Hindlimb muscle (tissue), 1 donor: ENCODE measurements around the gene AK2. TPM values are rescaled to one million over a fixed set of nuclear protein-coding genes. Genes with fewer than 3 reads are reported as not detected.

Experiments
- DNase-seq: peaks from one replicate; pipeline ENCODE4 v3.0.0-alpha.2; 2013
- polyA plus RNA-seq: library from polyadenylated mRNA; unstranded; fragments of 120-200 nt; gene quantifications from one replicate; pipeline ENCODE4 v1.2.1, GENCODE V29; 2013; ENCODE audit not compliant: insufficient read length

The AK2 gene
- polyA plus RNA-seq, 1 donor, result 124 TPM

DNA sequence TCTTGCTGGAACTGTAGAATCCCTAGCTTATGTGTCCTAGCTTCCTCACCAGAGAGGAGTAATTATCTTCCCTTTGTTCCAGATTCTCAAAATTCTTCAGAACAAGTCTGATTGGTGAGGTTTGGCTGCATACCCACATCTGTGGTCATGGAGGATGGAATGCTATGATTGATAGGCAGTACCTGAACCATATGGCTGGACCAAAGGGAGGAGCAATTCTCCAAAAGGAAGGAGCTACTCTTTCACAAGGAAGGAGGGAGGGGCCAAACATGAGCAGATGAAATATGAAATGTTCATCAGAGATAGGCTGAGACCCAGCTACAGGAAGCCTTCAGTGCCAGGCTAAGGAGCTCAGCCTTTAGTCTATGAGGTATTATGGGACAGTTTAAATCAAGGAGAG is 67.1 kb downstream of the AK2 start:
- no peak for DNase-seq

DNA sequence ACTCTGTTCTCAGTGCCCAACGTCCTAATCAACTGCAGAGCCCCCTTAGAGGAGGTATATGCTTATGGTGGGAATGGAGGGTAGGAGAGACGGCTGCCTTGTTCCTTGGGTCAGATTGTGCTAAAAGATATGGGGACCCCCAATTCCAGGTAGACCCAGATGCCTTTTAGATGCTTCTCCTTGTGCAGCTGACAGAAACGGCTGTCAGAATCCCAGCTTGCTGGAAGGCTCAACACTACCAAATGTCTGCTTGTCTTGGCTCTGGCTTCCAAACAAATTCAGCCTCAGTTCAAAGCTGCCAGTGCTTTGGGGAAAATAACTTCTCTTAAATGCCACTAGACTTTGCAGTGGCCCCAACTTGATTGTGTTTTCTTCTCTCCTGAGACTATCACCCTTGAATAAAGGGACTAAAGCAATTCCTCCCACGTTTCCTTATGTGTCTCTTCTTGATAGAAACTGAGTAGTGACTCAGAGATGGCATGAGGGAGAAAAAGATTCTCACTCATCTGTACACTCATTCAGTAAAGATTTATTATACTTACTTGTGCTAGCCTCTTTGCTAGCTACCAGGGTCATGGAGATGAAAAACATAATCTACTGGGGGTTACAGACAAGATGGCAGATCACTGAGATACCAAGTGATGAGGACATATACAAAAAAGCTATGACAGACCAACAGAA is 68.7 kb downstream of the AK2 start:
- no peak for DNase-seq

DNA sequence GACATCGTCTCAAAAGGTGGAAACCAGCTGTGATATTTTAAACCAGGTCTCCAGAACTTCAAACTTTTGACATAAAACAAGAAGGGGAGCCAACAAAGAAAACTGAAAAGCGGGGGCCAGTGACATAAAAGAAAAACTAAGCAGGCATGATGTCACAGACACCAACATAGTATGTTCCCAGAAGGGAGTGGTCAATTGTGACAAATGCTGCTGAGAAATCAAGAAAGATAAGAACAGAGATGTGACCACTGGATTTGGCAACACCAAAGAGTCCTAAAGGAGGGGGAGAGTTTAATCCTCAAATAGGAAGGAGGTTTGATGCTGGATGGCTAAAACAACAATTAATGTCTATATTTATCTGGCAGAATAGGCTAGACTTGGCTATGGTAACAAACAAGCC is 69.8 kb downstream of the AK2 start:
- DNase-seq, result no peak

DNA sequence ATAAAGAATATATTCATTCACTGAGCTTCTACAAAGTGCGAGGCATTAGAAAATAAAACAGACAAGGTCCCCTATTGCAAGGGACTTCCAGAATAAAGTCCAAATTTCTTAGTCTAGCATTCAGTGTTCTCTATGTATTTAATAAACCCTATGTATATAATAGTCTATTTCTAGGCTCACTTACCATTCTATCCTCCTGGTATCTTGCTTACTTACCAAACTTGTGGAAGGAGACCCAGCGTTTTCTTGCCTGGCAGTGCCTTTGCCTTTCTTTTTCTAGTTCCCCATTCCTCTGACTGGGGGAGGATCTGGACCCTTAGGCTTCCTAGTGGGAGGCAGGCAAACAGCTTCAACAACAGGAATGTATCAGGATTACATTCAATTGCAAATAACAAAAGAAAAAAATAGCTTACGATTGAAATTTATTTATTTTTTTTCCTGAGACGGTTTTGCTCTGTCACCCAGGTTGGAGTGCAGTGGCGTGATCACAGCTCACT is 71.4 kb downstream of the AK2 start:
- no peak for DNase-seq

DNA sequence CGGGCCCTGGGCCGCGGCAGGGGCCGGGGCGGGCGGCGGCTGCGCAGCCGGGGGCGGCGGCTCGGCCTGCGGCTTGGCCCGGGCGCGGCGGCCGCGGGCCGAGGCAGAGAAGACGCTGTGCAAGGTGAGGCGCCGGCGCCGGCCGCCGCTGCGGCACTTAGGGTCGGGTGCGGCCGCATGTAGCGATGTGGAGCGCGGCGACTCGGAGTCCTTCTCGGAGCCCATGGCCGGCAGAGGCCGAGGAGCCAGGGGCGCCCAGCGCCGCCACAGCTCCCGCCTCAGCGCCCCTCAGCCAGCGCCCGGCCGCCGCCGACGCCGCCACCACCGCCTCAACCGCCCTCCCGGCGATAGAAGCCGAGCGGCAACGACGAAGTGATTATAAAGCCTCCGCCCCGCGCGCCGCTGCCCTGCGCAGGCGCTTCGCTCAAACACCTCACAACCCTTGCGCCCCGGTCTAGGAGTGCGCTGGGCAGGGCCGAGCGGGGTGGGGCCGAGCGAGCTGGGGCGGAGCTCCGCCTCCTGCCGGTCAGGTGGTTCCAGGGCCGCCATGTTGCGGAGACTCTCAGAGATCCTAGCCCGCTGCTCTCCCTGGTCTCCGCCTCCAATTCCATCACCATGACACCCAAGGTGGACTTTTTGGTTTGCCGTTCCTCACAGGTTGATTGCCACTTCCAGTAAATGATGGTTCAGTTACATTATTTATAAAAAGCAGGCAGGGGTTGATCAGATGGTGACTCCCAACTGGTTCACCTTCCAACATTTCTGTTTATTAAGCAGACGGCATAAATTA is 72.0 kb downstream of the AK2 start, which contains the start of gene RNF19B:
TSS of gene RNF19B (minus strand) at position 349 of the 790 bp plus-strand sequence. CDS start at position 225, 124 bp downstream.
- peak; percentile 94 for DNase-seq

DNA sequence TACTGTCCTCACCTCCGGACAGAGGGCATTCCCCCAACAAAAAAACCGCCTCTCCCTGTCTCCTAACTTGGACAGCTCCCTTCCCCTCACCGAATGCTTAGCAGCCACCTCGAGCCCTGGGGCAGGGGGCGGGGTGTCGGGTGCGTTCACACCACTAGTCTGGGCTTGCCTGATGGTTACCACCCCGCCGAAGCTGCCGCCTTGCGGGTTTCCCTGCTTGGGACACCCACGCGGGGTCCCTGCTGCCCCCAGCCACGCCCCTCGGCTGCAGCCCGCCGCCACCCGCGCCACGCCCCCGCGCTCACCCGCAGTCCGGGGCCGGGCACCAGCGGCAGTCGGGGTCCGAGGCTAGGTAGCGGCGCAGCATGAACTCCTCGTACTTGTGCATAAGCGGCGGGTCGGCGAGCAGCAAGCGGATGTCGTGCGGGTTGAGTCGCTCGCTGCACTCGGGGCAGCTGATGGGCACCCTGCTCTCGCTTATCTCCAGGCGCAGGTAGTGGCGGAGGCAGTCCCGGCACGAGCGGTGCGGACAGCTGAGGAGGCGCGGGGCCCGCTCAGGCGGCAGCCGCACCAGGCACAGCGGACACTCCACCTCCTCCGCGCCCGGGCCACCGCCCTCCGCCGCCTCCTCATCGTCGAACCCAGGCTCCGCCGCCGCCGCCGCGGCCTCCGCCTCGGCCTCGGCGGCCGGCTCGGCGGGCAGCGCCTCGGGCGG is 72.8 kb downstream of the AK2 start:
- DNase-seq, result peak; percentile 47

DNA sequence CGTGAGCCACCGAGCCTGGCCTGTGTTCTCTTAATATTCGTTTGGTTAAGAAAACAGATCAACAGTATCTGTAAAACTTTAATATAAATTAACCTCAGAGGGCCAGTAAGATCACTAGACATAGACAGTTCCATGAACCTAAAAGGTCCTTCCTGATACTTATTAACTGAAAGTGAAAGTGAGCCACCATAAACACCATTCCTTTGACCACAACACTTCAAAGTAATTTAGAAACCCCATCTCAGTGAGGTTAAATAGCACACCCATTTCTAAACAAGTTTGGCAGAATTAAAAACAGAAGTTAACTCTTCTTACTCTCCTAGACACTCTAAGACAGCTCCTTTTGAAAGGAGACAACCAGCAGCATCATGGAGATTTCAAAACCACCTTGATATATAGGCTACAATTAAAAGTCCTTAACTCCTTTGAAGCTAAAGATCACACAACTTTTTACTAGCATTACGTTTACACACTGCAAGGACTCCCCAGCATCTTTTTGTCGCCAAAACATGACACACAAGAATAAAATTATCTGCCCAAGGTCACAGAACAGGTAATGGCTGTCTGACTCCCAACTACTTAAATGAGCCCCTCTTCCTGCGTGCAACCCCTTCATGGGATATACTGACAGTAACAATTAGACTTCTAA is 74.3 kb downstream of the AK2 start:
- DNase-seq, result no peak

DNA sequence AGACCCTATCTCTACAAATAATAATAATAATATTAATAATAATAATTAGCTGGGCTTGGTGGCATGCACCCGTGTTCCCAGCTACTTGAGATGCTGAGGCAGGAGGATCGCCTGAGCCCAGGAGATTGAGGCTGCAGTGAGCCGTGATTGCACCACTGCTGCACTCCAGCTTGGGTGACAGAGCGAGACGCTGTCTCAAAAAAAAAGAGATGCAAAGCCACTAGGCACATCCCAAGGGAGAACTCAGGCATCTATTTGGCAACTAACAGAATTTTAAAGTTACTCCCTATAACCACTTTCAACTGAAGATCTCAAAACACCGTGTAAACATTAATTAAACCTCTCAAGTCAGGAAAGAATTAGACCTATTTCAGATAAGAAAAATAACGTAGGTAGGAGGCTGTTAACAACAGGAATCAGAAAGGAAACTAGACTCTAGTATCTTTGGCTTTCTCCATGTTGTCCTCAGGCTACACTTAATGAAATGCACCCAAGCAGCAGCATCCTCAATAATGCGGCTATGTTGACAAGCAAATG is 75.8 kb downstream of the AK2 start:
- DNase-seq, result no peak

DNA sequence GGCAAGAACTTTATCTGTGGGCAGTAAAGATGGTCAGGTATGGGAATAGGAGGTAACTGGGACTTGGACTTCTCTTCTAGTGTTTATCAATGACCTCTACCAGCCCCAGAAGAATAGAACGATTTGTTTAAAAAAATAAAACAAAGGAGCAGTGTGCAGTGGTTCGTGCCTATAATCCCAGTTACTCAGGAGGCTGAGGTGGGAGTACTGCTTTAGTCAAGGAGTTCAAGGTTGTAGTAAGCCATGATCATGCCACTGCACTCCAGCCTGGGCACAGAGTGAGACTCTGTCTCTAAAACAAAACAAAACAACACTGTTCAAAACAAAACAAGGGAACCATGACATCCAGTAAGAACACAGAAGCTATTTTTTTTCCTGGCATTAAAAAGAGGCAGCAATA is 76.3 kb downstream of the AK2 start:
- no peak for DNase-seq

DNA sequence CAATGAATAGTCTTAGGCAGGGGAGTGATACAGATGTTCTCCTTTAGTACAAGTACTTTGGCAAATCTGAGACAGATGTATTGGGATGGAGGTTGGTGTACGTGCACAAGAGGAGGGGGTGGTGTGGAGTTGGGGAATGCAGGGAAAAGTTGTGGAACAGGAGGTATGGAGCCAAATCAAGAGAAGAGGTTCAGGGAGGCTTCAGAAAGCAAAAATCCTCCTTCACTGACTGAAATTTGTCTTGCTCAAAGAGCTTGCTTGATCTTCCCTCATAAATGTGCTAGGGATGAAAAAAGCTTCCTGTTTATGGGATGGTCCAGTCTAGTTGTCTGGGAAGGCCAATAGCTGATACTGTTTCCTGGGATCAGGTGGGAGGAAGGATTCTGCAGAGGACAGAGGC is 77.9 kb downstream of the AK2 start:
- DNase-seq, result no peak

Other genes starting within 250 kb of the AK2 start
- 40.4 TPM for gene YARS1, start 219.5 kb downstream of the AK2 start, polyA plus RNA-seq
- gene S100PBP, start 219.2 kb downstream of the AK2 start, polyA plus RNA-seq, result 23.7 TPM
- 209 TPM for gene FNDC5, start 166.0 kb downstream of the AK2 start, polyA plus RNA-seq
- 0.92 TPM for gene HPCA, start 150.4 kb downstream of the AK2 start, polyA plus RNA-seq
- gene TMEM54, start 135.5 kb downstream of the AK2 start, polyA plus RNA-seq, result 5.7 TPM
- gene RNF19B, start 72.1 kb downstream of the AK2 start, polyA plus RNA-seq, result 12.0 TPM
- gene AZIN2, start 44.3 kb upstream of the AK2 start, polyA plus RNA-seq, result 5.2 TPM
- gene TRIM62, start 145.2 kb upstream of the AK2 start, polyA plus RNA-seq, result 7.5 TPM
- 35.1 TPM for gene ZNF362, start 219.6 kb upstream of the AK2 start, polyA plus RNA-seq